ENCODE results near the gene AHSP.

- TF ChIP-seq POLR2AphosphoS5 (IDR thresholded peaks at IDR 0.05; ENCODE audit: low read depth, low read length) (no peak), POLR2A (IDR thresholded peaks at IDR 0.05; ENCODE audit: low read depth, low read length) (no peak), TAF1 (IDR thresholded peaks at IDR 0.05; ENCODE audit: borderline replicate concordance, low read depth, low read length) (no peak)
These were observed 3.4 kb downstream of the AHSP start for GRCh38 chr16:31531096-31531495.
